Inflammatory macrophage treated with lipopolysaccharide for 4 hours (primary cell): ENCODE results near the gene TUBGCP6.

Experiments
- DNase-seq: peaks from one replicate; pipeline ENCODE4 v3.0.0-alpha.2; 2020

Gene TUBGCP6

GRCh38 chr22:50249341-50250248 is 4.8 kb upstream of the TUBGCP6 start:
- DNase-seq = no peak

DNA sequence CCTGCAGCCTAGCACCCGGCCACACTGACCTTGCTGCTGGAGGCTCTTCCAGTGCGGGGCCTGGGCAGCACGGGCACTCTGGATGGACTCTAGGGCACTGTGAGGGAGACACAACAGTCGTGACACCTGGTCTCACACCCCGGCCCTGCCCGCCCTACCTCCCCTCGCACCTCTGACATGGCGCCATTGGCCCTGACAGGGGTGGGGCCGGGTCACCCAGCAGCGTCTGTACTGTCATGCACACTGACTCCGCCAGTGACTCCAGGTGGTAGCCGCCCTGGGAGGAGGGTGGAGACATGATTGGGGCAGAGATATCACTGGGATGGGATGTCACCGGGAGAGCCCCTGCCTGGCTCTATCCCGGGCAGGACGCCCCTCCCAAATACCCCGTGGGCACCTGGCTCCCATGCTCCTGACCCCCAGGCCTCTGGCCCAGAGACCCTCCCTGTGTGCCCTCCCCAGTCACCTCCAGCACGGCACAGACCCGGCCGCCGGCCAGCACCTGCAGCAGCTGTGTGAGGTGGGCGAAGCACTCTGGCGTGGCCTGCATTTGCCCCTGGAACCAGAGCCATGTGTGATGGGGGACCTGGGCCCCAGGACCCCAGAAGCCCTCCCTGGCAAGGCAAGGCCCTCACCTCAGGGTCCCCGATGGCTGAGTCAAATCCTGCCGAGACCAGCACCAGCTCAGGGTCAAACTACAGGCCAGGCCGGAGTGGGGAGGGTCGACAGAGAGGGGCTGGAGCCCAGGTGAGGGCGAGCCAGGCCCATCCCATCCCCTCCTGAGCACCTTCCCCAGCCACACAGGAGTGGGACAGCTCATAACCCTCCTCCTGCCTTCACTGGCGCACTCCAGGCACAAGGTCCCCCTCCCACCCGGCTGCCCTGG is 3.6 kb upstream of the TUBGCP6 start:
- no peak for DNase-seq

DNA sequence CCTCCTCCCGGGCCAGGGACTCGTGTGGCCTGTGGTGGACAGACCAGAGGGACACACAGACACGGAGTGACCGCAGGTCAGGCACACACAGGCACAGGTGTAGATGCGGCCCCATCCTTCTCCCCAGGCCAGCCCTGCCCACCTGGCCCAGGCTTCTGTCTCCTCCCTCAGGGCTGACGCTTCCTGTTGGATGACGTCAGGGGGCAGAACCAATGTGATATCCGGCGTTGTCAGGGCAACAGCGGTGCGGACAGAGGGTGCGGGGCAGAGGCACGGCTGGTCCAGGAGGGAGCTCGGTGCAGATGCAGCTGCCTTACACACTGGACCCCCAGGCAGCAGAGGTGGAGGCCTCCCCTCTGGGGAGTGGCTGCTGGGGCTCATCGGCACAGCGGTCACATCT is 2.9 kb upstream of the TUBGCP6 start:
- peak; percentile 49 for DNase-seq

- DNase-seq = no peak
These were observed 1.7 kb upstream of the TUBGCP6 start for GRCh38 chr22:50246242-50247175.

DNA sequence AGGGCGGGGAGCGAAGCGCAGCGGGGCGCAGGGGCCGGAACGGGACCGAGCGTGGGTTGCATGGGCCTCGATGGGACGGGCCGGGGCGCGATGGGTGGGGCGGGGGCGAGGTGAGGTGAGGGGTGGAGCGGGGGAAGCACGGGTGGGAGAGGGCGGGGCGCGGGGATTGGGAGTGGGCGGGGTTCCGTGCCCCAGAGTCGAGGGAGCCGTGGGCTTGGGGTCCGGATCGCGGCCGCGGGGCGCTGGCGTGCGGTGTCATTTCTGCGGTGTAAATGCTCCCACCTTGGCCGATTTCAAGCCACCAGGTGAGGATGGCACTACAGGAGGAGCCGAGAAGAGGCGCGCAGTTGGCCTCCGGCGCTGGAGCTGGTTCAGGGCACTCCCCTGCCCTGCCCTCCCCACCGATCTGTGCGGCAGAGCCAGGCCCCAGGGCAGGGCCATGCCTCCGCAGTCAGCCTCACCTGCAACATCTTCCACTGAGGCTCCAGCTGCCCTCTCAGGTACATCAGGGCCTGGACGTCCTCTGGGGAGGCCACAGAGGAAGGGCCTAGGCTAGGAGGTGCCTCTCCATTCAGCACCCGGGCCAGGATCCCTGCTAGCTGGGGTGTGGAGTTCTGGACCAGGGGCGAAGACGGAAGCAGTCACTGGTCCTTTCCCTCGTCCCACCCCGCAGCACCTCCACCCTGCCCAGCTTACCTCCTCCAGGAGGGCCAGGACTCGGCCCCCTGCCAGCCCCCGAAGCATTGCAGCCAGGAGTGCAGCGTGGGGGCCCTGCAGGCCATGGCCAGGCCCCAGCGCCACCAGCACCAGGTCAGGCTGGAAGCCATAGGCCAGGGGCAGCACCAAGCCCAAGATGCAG is 620 bp upstream of the TUBGCP6 start:
- no peak for DNase-seq

DNA sequence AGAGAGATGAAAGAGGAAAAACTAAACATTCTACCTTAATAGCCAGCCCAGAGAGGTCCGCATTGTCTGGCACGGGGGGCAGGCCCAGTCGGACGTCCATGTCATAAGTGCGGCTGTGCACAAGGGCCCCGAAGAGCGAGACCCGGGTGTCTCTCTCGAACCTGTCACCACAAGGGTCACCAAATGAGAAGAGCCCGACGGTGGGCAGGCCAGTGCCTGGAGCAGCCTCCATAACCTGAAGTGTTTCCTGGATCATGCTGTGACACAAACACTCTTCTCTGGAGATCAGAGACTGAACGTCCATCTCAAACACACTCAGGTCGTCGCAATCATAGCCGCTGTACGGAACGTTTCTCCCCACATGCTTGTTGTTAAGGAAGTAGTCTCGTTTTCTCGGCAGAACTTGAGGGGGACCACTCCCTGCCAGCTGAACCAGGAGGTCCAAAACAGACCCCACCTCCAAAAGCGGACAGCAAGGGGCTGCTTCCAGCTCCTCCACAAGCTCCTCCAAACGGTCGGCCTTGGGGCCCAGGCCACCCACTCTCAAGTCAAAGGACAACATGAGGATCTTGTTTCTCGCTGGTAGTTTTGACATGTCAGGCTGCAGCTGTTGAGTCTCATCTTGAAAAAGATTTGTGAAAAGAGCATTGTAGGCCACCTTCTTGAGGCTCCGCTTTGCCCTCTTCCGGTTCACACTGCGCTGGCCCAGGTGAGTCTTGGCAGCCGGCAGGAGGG is 971 bp downstream of the TUBGCP6 start:
- no peak for DNase-seq

GRCh38 chr22:50242406-50242949 is 2.3 kb downstream of the TUBGCP6 start:
- DNase-seq = no peak

DNA sequence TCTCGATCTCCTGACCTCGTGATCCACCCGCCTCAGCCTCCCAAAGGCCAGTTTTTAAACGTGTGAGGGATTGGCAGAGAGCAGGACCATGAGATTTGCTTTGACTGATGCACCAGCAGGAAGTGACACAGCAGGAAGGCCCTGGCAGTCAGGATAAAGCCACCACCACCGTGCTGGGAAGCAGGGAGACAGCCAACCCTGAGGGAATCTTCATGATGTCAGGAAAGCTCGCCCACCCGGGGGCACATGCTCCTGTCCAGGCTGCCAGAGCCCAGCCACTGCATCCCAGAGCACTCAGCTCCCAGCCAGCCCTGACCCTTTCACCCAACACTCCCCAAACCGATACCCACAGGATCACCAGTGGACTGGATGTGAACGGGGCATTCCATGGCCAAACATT is 6.1 kb downstream of the TUBGCP6 start:
- no peak for DNase-seq

DNA sequence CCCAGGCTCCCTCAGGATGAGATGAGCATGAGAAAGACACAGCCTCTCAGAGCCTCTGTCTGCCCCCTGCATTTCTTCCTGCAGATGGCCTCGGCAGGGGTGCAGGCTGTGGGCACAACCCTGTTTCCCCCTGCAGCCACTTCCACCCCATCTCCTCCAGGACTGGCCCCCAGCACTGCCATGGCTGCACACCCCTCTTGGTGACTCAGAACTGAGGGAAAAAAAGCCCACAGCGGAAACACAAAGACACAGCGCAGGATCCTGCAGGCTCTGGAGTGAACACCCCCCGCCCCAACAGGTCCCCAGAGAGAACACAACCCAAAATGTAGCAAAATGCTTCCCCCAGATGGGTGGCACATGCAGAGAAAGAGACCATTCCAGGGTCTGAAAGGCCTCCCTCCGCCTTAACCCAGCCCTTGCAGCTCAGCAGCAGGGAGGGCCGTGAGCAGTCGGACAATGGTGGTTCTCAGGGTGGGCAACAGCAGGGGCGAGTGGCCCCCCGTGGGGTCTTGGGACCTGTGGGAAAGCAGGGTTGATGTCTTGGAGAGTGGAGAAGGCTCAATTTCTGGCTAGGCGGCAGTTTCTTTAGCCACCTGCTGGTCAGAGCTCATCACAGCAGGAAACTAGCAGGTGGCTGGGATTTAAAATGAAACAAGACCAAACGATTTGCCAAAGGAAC is 8.0 kb downstream of the TUBGCP6 start:
- peak; percentile 9 for DNase-seq

DNA sequence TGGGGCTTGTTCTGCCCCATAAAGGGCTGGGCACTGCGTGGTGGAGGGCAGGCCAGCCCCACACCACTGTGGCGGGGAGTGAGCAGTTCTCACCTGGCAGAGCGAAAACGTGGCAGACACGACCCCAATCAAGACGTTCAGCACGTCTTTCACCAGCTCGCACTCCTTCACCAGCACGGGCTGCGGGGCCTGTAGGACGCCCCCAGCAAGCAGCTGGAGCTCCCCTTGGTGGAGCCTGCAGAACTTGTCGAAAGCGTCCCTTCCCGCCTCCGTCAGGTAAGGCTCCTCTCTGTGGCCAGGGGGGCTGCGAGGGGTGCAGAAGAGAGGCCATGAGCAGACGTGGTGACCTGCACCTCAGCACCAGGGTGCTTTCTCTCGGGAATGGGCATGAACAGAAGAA is 11.6 kb downstream of the TUBGCP6 start:
- no peak for DNase-seq

- DNase-seq = no peak
These were observed 12.2 kb downstream of the TUBGCP6 start for GRCh38 chr22:50232481-50233151.

GRCh38 chr22:50229370-50229769 is 15.5 kb downstream of the TUBGCP6 start:
- DNase-seq = no peak

GRCh38 chr22:50228366-50228765 is 16.5 kb downstream of the TUBGCP6 start:
- DNase-seq = no peak

DNA sequence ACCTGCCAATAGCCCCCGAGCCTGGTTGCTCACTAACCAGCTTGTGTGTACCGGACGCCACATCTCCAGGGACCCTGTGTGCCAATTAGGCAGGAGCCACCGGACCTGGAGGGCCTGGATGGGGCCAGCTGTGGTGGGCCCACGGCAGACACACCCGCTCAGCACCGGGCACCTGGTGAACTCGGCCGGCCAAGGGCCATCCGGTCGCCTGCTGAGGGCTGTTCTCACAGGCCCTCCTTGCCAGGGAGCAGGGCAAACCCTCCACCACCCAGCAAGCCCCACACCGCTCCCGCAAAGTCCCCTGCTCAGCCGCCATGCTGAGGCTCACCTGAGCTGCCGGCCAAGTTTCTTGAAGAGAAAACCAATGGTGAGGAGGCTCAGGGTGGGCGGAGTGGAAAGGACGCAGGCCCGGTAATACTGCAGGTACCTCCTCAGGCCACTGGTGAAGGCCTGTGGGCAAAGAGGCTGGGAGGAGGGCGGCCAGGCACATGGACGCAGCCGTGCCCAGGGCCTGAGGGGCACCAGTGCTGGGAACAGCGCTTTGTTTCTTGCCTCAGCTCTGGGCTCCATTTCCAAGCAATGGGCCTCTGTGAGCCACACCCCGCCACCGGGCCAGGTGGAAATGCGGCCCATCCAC is 17.1 kb downstream of the TUBGCP6 start:
- DNase-seq = no peak

GRCh38 chr22:50226875-50227165 is 18.0 kb downstream of the TUBGCP6 start:
- no peak for DNase-seq

DNA sequence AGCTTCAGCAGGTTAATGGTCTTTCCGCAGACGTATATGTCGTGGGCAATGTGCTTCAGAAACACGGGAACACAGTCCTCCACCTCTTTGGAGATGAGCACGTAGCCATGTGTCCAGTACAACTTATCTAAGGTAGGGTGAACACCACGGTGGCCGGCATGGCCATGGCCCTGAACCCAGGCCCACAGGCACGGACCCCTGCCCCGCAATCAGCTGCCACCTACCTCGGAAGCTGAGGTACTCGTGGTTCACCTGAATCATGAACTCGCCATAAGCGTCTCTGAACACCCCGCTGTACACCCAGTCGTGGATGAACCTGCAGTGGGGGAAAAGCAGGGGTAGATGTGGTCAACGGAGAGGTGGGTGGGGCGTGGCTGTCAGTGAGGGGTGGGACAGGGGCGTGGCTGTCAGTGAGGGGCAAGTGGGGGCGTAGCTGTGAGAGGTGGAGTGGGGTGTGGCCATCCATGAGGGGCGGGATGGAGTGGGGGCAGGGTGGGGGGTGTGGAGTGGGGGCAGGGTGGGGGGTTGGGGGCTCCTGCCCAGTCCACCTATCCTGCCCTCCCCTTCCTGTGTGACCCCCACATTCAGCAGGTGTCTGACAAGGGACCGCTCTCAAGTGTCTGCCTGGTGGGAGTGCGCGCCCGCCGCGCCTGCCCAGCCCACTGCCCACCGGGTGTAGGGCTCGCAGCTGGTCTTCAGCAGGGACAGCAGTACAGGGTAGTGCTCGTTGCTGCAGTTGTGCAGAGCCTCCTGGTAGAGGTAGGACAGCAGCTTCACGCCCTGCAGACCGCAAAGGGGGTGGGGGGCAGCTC is 18.6 kb downstream of the TUBGCP6 start:
- DNase-seq = no peak

DNA sequence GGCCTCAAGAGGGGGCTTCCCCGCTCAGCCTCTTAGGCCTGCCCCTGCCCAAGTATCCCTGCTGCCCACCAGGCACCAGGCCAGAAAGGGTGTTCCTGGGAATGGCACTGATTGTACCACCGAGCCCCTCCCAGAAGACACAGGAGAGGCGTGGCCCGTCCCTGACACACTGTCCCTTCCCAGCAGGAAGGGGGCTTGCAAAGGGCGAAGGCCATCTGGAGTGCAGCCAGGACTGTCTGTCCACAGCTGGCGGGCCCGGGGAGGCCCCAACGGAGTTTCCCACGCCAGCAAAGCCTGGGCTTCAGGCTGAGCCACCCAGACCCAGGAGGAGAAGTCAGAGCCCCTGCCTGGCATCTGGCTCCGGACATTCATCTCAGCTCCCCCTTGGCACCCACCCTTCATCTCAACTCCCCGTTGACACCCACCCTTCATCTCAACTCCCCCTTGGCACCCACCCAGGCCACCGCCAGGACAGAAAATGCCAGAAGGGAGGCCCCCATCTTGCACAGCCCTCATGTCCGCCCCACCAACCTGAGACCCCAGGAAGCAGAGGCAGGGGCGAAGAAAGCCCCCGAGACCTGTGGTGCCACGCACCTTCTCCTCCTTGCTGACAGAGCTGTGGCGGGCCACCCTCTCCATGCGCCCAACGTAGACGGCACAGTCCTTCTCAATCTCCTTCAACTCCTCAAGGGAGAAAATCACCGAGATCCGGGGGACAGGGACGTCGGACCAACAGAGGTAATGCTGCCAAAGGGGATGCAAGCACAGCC is 19.4 kb downstream of the TUBGCP6 start:
- DNase-seq = no peak

GRCh38 chr22:50224071-50224470 is 20.8 kb downstream of the TUBGCP6 start:
- DNase-seq = no peak
